Measurements from ENCODE around the gene TRMT1.
A peak's percentile ranks its signal among the peaks of the same experiment; 100 is the strongest.

The TRMT1 gene

GRCh38 chr19:13069415-13070359 is 46.9 kb downstream of the TRMT1 start:
- DNase-seq, result no peak

GRCh38 chr19:13068085-13068846 is 48.3 kb downstream of the TRMT1 start:
- no peak for DNase-seq

- no peak for DNase-seq
Observed at GRCh38 chr19:13066933-13067807, 49.4 kb downstream of the TRMT1 start.

- no peak for DNase-seq
Observed at GRCh38 chr19:13066226-13066625, 50.3 kb downstream of the TRMT1 start.

GRCh38 chr19:13064092-13064489 is 52.4 kb downstream of the TRMT1 start:
- DNase-seq, result no peak

GRCh38 chr19:13063461-13064091 is 53.0 kb downstream of the TRMT1 start:
- DNase-seq, result no peak

GRCh38 chr19:13062317-13062716 is 54.2 kb downstream of the TRMT1 start:
- no peak for DNase-seq

GRCh38 chr19:13060964-13061927 is 55.3 kb downstream of the TRMT1 start:
- DNase-seq, result peak; percentile 77

- no peak for DNase-seq
Observed at GRCh38 chr19:13060233-13060963, 56.1 kb downstream of the TRMT1 start.

GRCh38 chr19:13058951-13059660 is 57.4 kb downstream of the TRMT1 start:
- no peak for DNase-seq

- no peak for DNase-seq
Observed at GRCh38 chr19:13057744-13058143, 58.8 kb downstream of the TRMT1 start.

GRCh38 chr19:13057147-13057572 is 59.4 kb downstream of the TRMT1 start:
- DNase-seq, result no peak

GRCh38 chr19:13056052-13056660 is 60.4 kb downstream of the TRMT1 start:
- no peak for DNase-seq

- DNase-seq, result no peak
Observed at GRCh38 chr19:13055213-13056051, 61.1 kb downstream of the TRMT1 start.

All from KG1 (cell line).